Mesothelial cell of epicardium (in vitro differentiated cells): Measurements from ENCODE around the gene KIAA1755. TPM values are rescaled to one million over a fixed set of nuclear protein-coding genes. Genes with fewer than 3 reads are reported as not detected.
A peak's percentile ranks its signal among the peaks of the same experiment; 100 is the strongest.
"Not testable (repeated sequence)": the region's sequence is repeated elsewhere in the genome, so short reads cannot be mapped to it uniquely, and the experiment has no call there.

Experiments used
- DNase-seq, 2 experiments: peaks; one replicate each; pipeline ENCODE4 v3.0.0; 2021; ENCODE audit warnings: low spot score in 2 of 2; ENCODE audit not compliant: unreplicated experiment in 2 of 2
- H3K27ac Mint-ChIP-seq: 2 replicates; pipeline ENCODE4 v1.8.0; 2021; ENCODE audit warnings: mixed read lengths
- H3K27me3 Mint-ChIP-seq: 2 replicates; pipeline ENCODE4 v1.8.0; 2021; ENCODE audit warnings: low read depth, mixed read lengths
- H3K36me3 Mint-ChIP-seq: 2 replicates; pipeline ENCODE4 v1.8.0; 2021; ENCODE audit warnings: mixed read lengths
- H3K4me1 Mint-ChIP-seq: 2 replicates; pipeline ENCODE4 v1.8.0; 2021; ENCODE audit warnings: mixed read lengths
- H3K4me3 Mint-ChIP-seq: 2 replicates; pipeline ENCODE4 v1.8.0; 2021; ENCODE audit warnings: mild to moderate bottlenecking, moderate library complexity, mixed read lengths
- H3K9me3 Mint-ChIP-seq: 2 replicates; pipeline ENCODE4 v1.8.0; 2021; ENCODE audit warnings: mixed read lengths
- total RNA-seq: library from RNA; stranded (reverse); gene quantifications from 3 replicates; pipeline ENCODE4 v1.2.1, GENCODE V29; 2021
- TF ChIP-seq, protein P1 (sequence below): fragments of 200-600 bp; sonication (generic); IDR thresholded peaks from one replicate; pipeline ENCODE4 v1.5.0; 2021; ENCODE audit warnings: antibody characterized with exemption; ENCODE audit not compliant: unreplicated experiment

KIAA1755 gene
- total RNA-seq, 1 donor from 2014 or later: 4.4 TPM

- Mint-ChIP-seq H3K4me3 (no peak overlapping the region), H3K4me1 (peaks cover 20% of the 10 kb centered on the region), H3K27ac (no peak overlapping the region), H3K36me3 (no peaks in the 10 kb centered on the region), H3K9me3 (no peaks in the 10 kb centered on the region), H3K27me3 (no peaks in the 10 kb centered on the region)
- no peak for DNase-seq
- TF ChIP-seq, protein P1, sequence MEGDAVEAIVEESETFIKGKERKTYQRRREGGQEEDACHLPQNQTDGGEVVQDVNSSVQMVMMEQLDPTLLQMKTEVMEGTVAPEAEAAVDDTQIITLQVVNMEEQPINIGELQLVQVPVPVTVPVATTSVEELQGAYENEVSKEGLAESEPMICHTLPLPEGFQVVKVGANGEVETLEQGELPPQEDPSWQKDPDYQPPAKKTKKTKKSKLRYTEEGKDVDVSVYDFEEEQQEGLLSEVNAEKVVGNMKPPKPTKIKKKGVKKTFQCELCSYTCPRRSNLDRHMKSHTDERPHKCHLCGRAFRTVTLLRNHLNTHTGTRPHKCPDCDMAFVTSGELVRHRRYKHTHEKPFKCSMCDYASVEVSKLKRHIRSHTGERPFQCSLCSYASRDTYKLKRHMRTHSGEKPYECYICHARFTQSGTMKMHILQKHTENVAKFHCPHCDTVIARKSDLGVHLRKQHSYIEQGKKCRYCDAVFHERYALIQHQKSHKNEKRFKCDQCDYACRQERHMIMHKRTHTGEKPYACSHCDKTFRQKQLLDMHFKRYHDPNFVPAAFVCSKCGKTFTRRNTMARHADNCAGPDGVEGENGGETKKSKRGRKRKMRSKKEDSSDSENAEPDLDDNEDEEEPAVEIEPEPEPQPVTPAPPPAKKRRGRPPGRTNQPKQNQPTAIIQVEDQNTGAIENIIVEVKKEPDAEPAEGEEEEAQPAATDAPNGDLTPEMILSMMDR: no peak
Measured at GRCh38 chr20:38250609-38251008, 9.9 kb downstream of the KIAA1755 start.

- Mint-ChIP-seq H3K4me3 (no peak overlapping the region), H3K9me3 (no peaks in the 10 kb centered on the region), H3K27me3 (no peaks in the 10 kb centered on the region), H3K4me1 (peaks cover 20% of the 10 kb centered on the region), H3K27ac (no peak overlapping the region), H3K36me3 (no peaks in the 10 kb centered on the region)
- TF ChIP-seq, protein P1: no peak
- DNase-seq: no peak
Measured at GRCh38 chr20:38249536-38250310, 10.8 kb downstream of the KIAA1755 start.

GRCh38 chr20:38248133-38248532 lies 12.4 kb downstream of the KIAA1755 start:
- Mint-ChIP-seq H3K36me3 (no peaks in the 10 kb centered on the region), H3K9me3 (peaks cover 5% of the 10 kb centered on the region), H3K4me1 (peaks cover 16% of the 10 kb centered on the region), H3K27ac (no peak overlapping the region), H3K4me3 (no peak overlapping the region), H3K27me3 (no peaks in the 10 kb centered on the region)
- TF ChIP-seq, protein P1: no peak
- DNase-seq: no peak

GRCh38 chr20:38247725-38248124 lies 12.8 kb downstream of the KIAA1755 start:
- H3K36me3 Mint-ChIP-seq, H3K27me3 Mint-ChIP-seq, DNase-seq, H3K27ac Mint-ChIP-seq, H3K4me3 Mint-ChIP-seq, H3K9me3 Mint-ChIP-seq: not testable (repeated sequence)
- H3K4me1 Mint-ChIP-seq: peaks cover 13% of the 10 kb centered on the region

DNA sequence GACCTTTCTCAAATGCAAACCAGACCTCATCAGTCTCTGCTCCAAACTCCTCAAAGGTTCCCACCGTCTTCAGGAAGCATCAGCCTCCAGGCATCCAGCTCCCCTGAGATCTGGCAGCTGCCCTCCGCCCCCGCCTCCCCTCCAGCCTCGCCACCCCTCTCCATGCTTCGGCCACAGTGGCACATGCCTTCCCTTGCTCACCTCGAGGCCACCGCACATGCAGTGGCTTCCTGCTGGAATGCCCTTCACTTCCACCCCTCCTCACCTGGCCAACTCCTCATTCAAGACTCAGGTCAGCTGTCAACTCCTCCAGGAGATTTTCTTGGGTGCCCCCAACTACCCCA lies 13.4 kb downstream of the KIAA1755 start:
- TF ChIP-seq, protein P1: no peak
- DNase-seq: no peak
- no peaks in the 10 kb centered on the region for H3K27me3 Mint-ChIP-seq
- H3K36me3 Mint-ChIP-seq: no peaks in the 10 kb centered on the region
- peaks cover 13% of the 10 kb centered on the region for H3K4me1 Mint-ChIP-seq
- no peak overlapping the region for H3K4me3 Mint-ChIP-seq
- peak overlapping the region; percentile 59 for H3K27ac Mint-ChIP-seq
- H3K9me3 Mint-ChIP-seq: peaks cover 11% of the 10 kb centered on the region

DNA sequence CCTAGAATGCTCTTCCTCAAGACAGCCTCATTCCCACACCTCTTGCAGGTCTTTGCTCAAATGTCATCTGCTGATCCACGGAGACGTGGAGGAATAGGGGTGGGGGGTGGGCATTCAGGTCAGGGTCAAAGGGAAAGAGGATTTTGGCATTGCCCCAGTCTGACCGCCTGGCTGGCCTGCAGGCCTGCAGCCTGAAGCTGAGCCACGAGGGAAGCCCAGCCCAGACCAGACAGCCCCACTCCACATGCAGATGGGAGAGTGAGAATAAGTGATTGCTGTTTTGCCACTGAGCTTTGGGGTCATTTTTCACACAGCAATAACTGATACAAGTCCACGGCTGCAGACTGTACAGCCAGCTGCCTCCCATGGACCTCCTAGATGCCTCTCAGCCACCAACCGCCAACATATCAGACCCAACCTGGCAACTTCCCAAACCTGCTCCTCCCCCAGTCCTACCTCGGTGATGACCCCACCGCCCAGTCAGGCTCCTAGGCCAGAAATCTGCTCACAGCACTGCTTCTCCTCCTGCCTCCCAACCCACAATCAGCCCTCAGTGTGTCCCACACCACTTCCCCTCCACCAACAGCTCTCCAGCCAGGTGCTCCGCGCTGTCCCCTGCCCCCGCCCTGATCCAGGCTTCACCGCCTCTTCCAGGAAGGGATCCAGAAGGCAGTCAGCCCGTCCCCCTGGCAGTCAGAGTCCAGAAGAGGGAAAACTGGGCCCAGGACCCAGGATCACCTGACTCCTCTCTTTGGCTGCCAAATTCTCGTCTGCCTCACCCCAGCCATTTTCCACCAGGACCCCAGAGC lies 14.0 kb downstream of the KIAA1755 start:
- DNase-seq: no peak
- Mint-ChIP-seq H3K36me3 (no peaks in the 10 kb centered on the region), H3K4me3 (no peak overlapping the region), H3K9me3 (peaks cover 13% of the 10 kb centered on the region), H3K27me3 (no peaks in the 10 kb centered on the region), H3K4me1 (peaks cover 13% of the 10 kb centered on the region), H3K27ac (peak overlapping the region; percentile 74)
- TF ChIP-seq, protein P1: no peak
